ENCODE results near the gene ACTBL2.

Gene ACTBL2

DNA sequence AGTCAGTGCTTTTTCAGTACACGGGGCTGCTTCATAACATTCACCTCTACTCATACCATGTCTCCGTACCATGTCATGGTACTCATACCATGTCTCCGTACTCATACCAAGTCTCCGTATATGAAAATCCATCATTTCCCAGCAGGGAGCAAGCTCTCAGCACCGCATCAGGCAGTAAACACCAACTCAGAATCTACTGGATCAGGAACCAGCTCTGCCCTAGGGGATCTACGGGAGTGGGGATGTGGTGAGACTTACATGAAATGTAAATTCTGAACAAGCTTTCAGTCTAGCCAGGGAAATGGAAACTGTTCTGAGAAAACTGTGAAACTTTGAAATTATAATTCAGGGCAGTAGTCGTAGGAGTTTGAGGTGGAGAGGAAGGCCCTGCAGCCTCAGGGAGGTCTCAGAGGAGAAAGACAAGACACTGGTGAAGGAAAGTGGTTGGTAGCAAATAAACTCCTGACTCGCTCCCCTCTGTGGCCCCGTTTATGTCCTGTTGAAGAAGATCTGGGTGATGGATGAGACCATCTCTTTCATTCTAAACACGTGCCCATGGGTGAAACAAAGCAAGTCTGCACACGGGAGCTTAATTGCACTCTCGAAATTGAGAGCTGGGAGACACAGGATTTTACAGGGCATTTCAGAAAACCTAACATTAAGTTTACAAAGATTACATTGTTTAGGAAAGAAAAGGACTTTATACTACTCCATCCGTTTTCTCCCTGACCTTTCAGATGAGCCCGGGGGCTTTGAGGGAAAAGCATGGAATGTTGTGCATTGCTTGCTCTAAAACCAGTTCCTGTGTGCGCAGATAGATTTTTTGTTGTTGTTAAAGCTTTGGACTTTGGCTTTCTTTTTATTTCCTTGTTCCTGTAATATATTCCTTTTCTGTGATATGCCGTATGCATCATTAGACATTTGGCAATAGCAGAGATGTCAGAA is 26.8 kb downstream of the ACTBL2 start:
- H3K9me3 ChIP-seq (replicated peaks; ENCODE audit: low read length) = no peaks in the 10 kb centered on the region
- H3K4me1 ChIP-seq (ENCODE audit: control insufficient read depth, insufficient read depth, low read length) = peaks cover 24% of the 10 kb centered on the region
- no peaks in the 10 kb centered on the region for H3K36me3 ChIP-seq (ENCODE audit: insufficient read depth, low read length)
- H3K4me3 ChIP-seq (ENCODE audit: low read length) = no peak overlapping the region
- no peak overlapping the region for H3K9ac ChIP-seq (ENCODE audit: low read depth, low read length)
- no peak overlapping the region for H3K4me2 ChIP-seq (ENCODE audit: low read length)
- no peaks in the 10 kb centered on the region for H3K27me3 ChIP-seq (ENCODE audit: control insufficient read depth, insufficient read depth, low read length)

DNA sequence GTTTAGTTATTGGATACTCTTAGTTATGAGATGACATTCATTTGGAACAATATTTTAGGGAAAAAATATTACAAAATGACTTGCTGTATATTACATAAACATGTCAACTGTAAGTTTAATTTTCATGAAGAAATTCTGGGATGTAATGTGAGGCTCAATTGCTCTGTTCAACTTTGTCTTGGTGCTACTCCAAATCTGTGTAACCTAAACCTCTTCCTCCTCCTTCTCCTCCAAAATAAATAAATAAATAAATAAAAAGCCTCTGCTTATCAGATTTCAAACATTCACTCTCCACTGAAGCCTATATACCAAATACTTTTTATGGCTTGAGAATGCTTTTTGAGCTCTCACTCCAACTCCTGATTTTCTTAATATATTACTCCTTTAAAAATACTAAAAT is 27.7 kb downstream of the ACTBL2 start:
- Histone ChIP-seq H3K4me1 (ENCODE audit: control insufficient read depth, insufficient read depth, low read length) (peaks cover 27% of the 10 kb centered on the region), H3K9me3 (replicated peaks; ENCODE audit: low read length) (no peaks in the 10 kb centered on the region), H3K9ac (ENCODE audit: low read depth, low read length) (no peak overlapping the region), H3K4me2 (ENCODE audit: low read length) (no peak overlapping the region), H3K27me3 (ENCODE audit: control insufficient read depth, insufficient read depth, low read length) (no peaks in the 10 kb centered on the region), H3K36me3 (ENCODE audit: insufficient read depth, low read length) (no peaks in the 10 kb centered on the region), H3K4me3 (ENCODE audit: low read length) (no peak overlapping the region)

DNA sequence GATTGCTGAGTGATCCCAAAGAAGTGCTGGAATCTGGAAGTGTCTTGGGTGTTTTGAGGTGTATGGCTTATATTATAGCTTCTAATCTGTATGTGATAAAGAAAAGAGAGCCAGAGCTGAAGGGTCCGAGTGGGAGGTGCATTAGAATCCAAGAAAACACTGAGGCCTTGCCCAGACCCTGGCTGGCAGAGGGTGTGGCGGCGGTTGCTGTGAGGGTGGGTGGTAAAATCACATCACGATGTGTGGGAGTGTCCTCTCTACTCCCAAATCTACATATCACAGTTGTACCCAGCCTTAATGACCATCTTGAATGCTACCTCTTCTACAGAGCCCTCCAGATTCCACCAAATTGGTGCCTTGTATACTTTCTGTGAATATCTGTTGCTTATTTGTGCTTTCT is 28.9 kb downstream of the ACTBL2 start:
- no peaks in the 10 kb centered on the region for H3K36me3 ChIP-seq (ENCODE audit: insufficient read depth, low read length)
- H3K9ac ChIP-seq (ENCODE audit: low read depth, low read length) = no peak overlapping the region
- no peak overlapping the region for H3K4me3 ChIP-seq (ENCODE audit: low read length)
- H3K9me3 ChIP-seq (replicated peaks; ENCODE audit: low read length) = no peaks in the 10 kb centered on the region
- no peak overlapping the region for H3K4me2 ChIP-seq (ENCODE audit: low read length)
- no peaks in the 10 kb centered on the region for H3K27me3 ChIP-seq (ENCODE audit: control insufficient read depth, insufficient read depth, low read length)
- H3K4me1 ChIP-seq (ENCODE audit: control insufficient read depth, insufficient read depth, low read length) = peaks cover 27% of the 10 kb centered on the region

- peaks cover 27% of the 10 kb centered on the region for H3K4me1 ChIP-seq (ENCODE audit: control insufficient read depth, insufficient read depth, low read length)
- no peaks in the 10 kb centered on the region for H3K36me3 ChIP-seq (ENCODE audit: insufficient read depth, low read length)
- H3K9ac ChIP-seq (ENCODE audit: low read depth, low read length) = no peak overlapping the region
- no peaks in the 10 kb centered on the region for H3K27me3 ChIP-seq (ENCODE audit: control insufficient read depth, insufficient read depth, low read length)
- H3K4me3 ChIP-seq (ENCODE audit: low read length) = no peak overlapping the region
- H3K9me3 ChIP-seq (replicated peaks; ENCODE audit: low read length) = no peaks in the 10 kb centered on the region
- no peak overlapping the region for H3K4me2 ChIP-seq (ENCODE audit: low read length)
These were observed 29.7 kb downstream of the ACTBL2 start for GRCh38 chr5:57452885-57453284.

- Histone ChIP-seq H3K27me3 (ENCODE audit: control insufficient read depth, insufficient read depth, low read length) (no peaks in the 10 kb centered on the region), H3K4me1 (ENCODE audit: control insufficient read depth, insufficient read depth, low read length) (peaks cover 27% of the 10 kb centered on the region), H3K4me2 (ENCODE audit: low read length) (peak overlapping the region; percentile 20), H3K9ac (ENCODE audit: low read depth, low read length) (no peak overlapping the region), H3K36me3 (ENCODE audit: insufficient read depth, low read length) (no peaks in the 10 kb centered on the region), H3K4me3 (ENCODE audit: low read length) (no peak overlapping the region), H3K9me3 (replicated peaks; ENCODE audit: low read length) (no peaks in the 10 kb centered on the region)
These were observed 31.4 kb downstream of the ACTBL2 start for GRCh38 chr5:57450991-57451876.

DNA sequence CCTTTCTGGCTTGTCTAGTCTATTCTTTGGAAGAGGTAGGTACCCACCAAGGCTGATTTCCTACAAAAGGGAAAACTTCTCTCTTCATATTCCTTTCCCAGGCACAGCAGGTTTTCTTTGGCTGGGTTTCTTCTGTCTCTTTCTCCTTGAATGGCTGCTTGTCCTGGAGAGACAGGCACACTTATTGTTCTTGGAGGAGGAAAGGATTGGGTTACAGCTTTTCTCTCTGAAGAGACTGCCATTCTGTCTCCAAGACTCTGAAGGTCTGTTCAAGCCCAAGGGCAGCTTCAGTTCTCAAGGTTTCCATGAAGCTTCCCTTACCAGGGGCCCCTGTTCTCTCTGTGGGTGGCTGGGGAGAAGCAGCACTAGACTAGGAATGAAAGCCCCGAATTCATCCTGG is 33.9 kb downstream of the ACTBL2 start:
- H3K9me3 ChIP-seq (replicated peaks; ENCODE audit: low read length) = no peaks in the 10 kb centered on the region
- no peaks in the 10 kb centered on the region for H3K27me3 ChIP-seq (ENCODE audit: control insufficient read depth, insufficient read depth, low read length)
- no peak overlapping the region for H3K4me3 ChIP-seq (ENCODE audit: low read length)
- no peaks in the 10 kb centered on the region for H3K36me3 ChIP-seq (ENCODE audit: insufficient read depth, low read length)
- H3K9ac ChIP-seq (ENCODE audit: low read depth, low read length) = no peak overlapping the region
- peaks cover 27% of the 10 kb centered on the region for H3K4me1 ChIP-seq (ENCODE audit: control insufficient read depth, insufficient read depth, low read length)
- H3K4me2 ChIP-seq (ENCODE audit: low read length) = no peak overlapping the region

DNA sequence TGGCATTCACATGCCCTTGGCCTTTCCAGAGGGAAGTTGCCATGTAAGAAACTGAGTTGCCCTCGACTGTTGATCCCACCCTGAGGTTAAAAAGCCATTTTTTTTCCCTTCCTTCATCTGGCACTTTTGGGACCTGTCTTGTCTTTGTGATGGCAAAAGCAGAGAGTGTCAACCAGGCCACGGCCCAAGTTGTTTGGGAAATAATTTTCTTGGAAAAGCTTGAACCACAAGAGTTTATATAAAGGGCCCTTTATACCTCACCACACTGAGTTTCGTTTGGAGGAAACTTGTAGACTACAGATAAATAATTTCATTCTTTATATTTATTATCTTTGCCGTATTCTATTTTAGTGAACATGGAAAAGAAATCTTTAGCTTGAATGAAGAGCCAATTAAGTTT is 34.3 kb downstream of the ACTBL2 start:
- Histone ChIP-seq H3K4me1 (ENCODE audit: control insufficient read depth, insufficient read depth, low read length) (peaks cover 27% of the 10 kb centered on the region), H3K4me3 (ENCODE audit: low read length) (no peak overlapping the region), H3K36me3 (ENCODE audit: insufficient read depth, low read length) (no peaks in the 10 kb centered on the region), H3K9me3 (replicated peaks; ENCODE audit: low read length) (no peaks in the 10 kb centered on the region), H3K4me2 (ENCODE audit: low read length) (no peak overlapping the region), H3K27me3 (ENCODE audit: control insufficient read depth, insufficient read depth, low read length) (no peaks in the 10 kb centered on the region), H3K9ac (ENCODE audit: low read depth, low read length) (no peak overlapping the region)

DNA sequence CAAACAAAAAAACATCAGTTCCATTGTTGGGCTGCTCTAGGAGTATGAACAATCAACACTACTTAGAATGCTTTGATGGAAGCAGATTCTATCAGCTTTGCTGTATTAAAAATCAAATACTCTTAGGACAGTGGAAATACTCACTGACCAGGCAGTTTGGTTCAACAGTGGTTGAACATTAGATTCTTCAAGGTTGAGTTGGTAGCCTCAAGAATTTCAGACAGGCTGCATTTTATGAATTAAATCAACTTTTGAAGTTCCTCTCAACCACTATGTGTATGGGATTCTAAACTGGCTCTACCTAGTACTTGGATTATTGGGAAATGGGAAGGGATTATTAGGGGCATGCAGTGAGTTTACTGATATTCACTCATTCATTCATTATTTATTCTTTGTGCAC is 35.0 kb downstream of the ACTBL2 start:
- Histone ChIP-seq H3K36me3 (ENCODE audit: insufficient read depth, low read length) (no peaks in the 10 kb centered on the region), H3K27me3 (ENCODE audit: control insufficient read depth, insufficient read depth, low read length) (no peaks in the 10 kb centered on the region), H3K4me2 (ENCODE audit: low read length) (no peak overlapping the region), H3K4me1 (ENCODE audit: control insufficient read depth, insufficient read depth, low read length) (peaks cover 26% of the 10 kb centered on the region), H3K9ac (ENCODE audit: low read depth, low read length) (no peak overlapping the region), H3K4me3 (ENCODE audit: low read length) (no peak overlapping the region), H3K9me3 (replicated peaks; ENCODE audit: low read length) (no peaks in the 10 kb centered on the region)

GRCh38 chr5:57446966-57447365 is 35.6 kb downstream of the ACTBL2 start:
- Histone ChIP-seq H3K27me3 (ENCODE audit: control insufficient read depth, insufficient read depth, low read length) (no peaks in the 10 kb centered on the region), H3K4me1 (ENCODE audit: control insufficient read depth, insufficient read depth, low read length) (peaks cover 26% of the 10 kb centered on the region), H3K4me2 (ENCODE audit: low read length) (no peak overlapping the region), H3K36me3 (ENCODE audit: insufficient read depth, low read length) (no peaks in the 10 kb centered on the region), H3K9ac (ENCODE audit: low read depth, low read length) (no peak overlapping the region), H3K9me3 (replicated peaks; ENCODE audit: low read length) (no peaks in the 10 kb centered on the region), H3K4me3 (ENCODE audit: low read length) (no peak overlapping the region)

DNA sequence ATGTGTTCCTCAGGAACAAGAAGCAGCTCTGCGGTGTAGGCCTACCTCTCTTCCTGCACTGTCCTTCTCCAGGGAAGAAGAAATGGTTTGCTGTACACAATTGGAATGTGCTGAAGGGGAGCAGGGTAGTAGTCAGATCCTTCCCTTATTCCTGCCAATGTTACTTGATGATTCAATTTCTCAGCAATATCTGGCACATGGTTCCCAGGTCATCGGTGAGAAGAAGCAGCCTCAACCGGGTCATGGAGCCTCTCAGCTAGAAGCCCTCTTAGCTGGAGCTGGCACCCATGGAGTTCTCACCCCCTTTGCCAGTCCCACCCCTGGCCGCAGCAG is 36.9 kb downstream of the ACTBL2 start:
- H3K4me1 ChIP-seq (ENCODE audit: control insufficient read depth, insufficient read depth, low read length) = peaks cover 26% of the 10 kb centered on the region
- no peak overlapping the region for H3K9ac ChIP-seq (ENCODE audit: low read depth, low read length)
- no peaks in the 10 kb centered on the region for H3K36me3 ChIP-seq (ENCODE audit: insufficient read depth, low read length)
- no peak overlapping the region for H3K4me2 ChIP-seq (ENCODE audit: low read length)
- H3K27me3 ChIP-seq (ENCODE audit: control insufficient read depth, insufficient read depth, low read length) = no peaks in the 10 kb centered on the region
- no peaks in the 10 kb centered on the region for H3K9me3 ChIP-seq (replicated peaks; ENCODE audit: low read length)
- no peak overlapping the region for H3K4me3 ChIP-seq (ENCODE audit: low read length)

DNA sequence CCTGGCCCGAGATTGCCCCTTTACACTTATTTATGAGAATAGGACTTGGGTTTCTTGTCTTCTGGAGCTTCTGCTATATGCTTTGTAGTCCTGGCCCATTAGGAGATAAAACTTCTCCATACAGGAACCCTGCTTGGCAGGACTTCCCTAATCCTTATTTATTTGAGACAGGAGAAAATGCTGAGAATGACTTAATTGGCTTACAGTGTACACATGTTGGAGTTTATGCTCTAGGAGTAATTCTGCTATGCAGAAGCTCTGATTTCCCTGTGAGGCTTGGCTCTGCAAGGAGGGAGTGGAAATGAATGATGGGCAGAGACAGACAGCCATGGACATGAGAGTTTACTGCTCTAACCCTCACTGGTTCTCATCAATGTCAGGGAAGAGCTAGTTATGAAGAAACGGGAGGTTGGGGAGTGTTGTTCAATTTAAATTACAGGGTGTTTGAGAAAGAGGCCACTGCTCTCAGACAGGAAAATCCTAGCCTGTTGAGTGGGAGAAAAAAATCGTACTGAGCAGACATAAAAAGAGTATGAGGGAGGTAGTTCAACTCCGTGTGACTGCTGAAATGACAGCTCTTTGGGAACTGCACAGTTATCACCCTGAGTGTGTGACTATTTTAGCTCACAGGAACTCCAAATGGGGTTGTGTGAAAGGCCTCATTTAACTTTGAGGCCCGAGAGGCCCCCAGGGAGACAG is 37.5 kb downstream of the ACTBL2 start:
- Histone ChIP-seq H3K9ac (ENCODE audit: low read depth, low read length) (no peak overlapping the region), H3K36me3 (ENCODE audit: insufficient read depth, low read length) (no peaks in the 10 kb centered on the region), H3K9me3 (replicated peaks; ENCODE audit: low read length) (no peaks in the 10 kb centered on the region), H3K4me1 (ENCODE audit: control insufficient read depth, insufficient read depth, low read length) (peaks cover 24% of the 10 kb centered on the region), H3K27me3 (ENCODE audit: control insufficient read depth, insufficient read depth, low read length) (no peaks in the 10 kb centered on the region), H3K4me2 (ENCODE audit: low read length) (no peak overlapping the region), H3K4me3 (ENCODE audit: low read length) (no peak overlapping the region)

All from skeletal muscle satellite cell (primary cell).